Measurements from ENCODE around the gene INPP1.

GRCh38 chr2:190336420-190336819 is 7.0 kb upstream of the INPP1 start:
- no peak for TF ChIP-seq POLR2A (IDR thresholded peaks at IDR 0.05)
- no peak for TF ChIP-seq CTCF (IDR thresholded peaks at IDR 0.05)

All from right lobe of liver (tissue), 4 donors.